OCI-LY7 (cell line): ENCODE results near the gene ABCA2. TPM values are rescaled to one million over a fixed set of nuclear protein-coding genes. Genes with fewer than 3 reads are reported as not detected.

Source experiments
- BruUV-seq: library from RNA; stranded (reverse); fragments of 400-500 nt; replicated peaks from 2 replicates; lab custom pipeline; 2021; lab: Mats Ljungman, UMichigan
- CTCF ChIA-PET: fragments of 300-600 bp; sonication (Branson Sonifier 250); formaldehyde crosslinking; loops from one replicate; lab custom pipeline; 2022; ENCODE audit warnings: antibody characterized with exemption; ENCODE audit not compliant: unreplicated experiment; lab: Charles Lee
- POLR2A ChIA-PET: fragments of 300-600 bp; sonication (Branson Sonifier 250); formaldehyde crosslinking; loops from one replicate; lab custom pipeline; 2022; ENCODE audit warnings: antibody characterized with exemption; lab: Charles Lee
- DNase-seq: peaks from one replicate; pipeline ENCODE4 v3.0.0-alpha.2; 2015; ENCODE audit warnings: low spot score
- H2AFZ ChIP-seq: fragments of 200-600 bp; sonication (generic), shearing (Covaris generic); 2 replicates; pipeline ENCODE4 v1.6.1; 2014; ENCODE audit warnings: mild to moderate bottlenecking, antibody characterized with exemption, low read length, moderate library complexity
- H3K27ac ChIP-seq: fragments of 200-600 bp; sonication (generic); 2 replicates; pipeline ENCODE4 v1.5.1; 2014; ENCODE audit warnings: mixed run types, low read depth, mild to moderate bottlenecking, moderate library complexity, low read length, inconsistent platforms; ENCODE audit not compliant: poor library complexity, severe bottlenecking
- H3K36me3 ChIP-seq: fragments of 200-600 bp; sonication (generic); 2 replicates; pipeline ENCODE4 v1.6.1; 2014; ENCODE audit warnings: mild to moderate bottlenecking, antibody characterized with exemption, low read length, moderate library complexity, mixed read lengths; ENCODE audit not compliant: insufficient read depth
- H3K4me1 ChIP-seq: fragments of 200-600 bp; sonication (generic); 2 replicates; pipeline ENCODE4 v1.5.1; 2014; ENCODE audit warnings: mild to moderate bottlenecking, low read length; ENCODE audit not compliant: insufficient read depth, poor library complexity, severe bottlenecking
- H3K4me2 ChIP-seq: fragments of 200-600 bp; sonication (generic); 2 replicates; pipeline ENCODE4 v1.6.1; 2014; ENCODE audit warnings: mild to moderate bottlenecking, low read length
- H3K4me3 ChIP-seq: fragments of 200-600 bp; sonication (generic); 2 replicates; pipeline ENCODE4 v1.5.1; 2014; ENCODE audit warnings: mild to moderate bottlenecking, low read depth, low read length; ENCODE audit not compliant: poor library complexity, severe bottlenecking
- H3K79me2 ChIP-seq: fragments of 200-600 bp; sonication (generic); 2 replicates; pipeline ENCODE4 v1.6.1; 2016; ENCODE audit warnings: low read depth, mild to moderate bottlenecking, low read length, moderate library complexity, mixed read lengths; ENCODE audit not compliant: insufficient read depth
- H3K9me2 ChIP-seq: fragments of 200-600 bp; sonication (generic); 2 replicates; pipeline ENCODE4 v1.6.1; 2016; ENCODE audit warnings: mild to moderate bottlenecking, low read length, mixed read lengths; ENCODE audit not compliant: insufficient read depth
- H3K9me3 ChIP-seq: fragments of 200-600 bp; sonication (generic); 2 replicates; pipeline ENCODE4 v1.6.1; 2014; ENCODE audit warnings: mild to moderate bottlenecking, mixed run types, low read length, mixed read lengths
- H4K20me1 ChIP-seq: fragments of 200-600 bp; sonication (generic); 2 replicates; pipeline ENCODE4 v1.6.1; 2014; ENCODE audit warnings: mild to moderate bottlenecking, antibody characterized with exemption, low read length, moderate library complexity, mixed read lengths; ENCODE audit not compliant: insufficient read depth
- EZH2phosphoT487 ChIP-seq: fragments of 200-600 bp; sonication (generic); IDR thresholded peaks from 2 replicates; pipeline ENCODE4 v1.6.1; 2018; ENCODE audit warnings: low read depth, borderline replicate concordance, mild to moderate bottlenecking, mixed run types, antibody characterized with exemption, low read length, moderate library complexity, mixed read lengths
- intact Hi-C: fragments of 100-400 bp; cut with micrococcal nuclease; formaldehyde crosslinking; loops from one replicate; pipeline ENCODE4 v1.10.0; 2022; ENCODE audit not compliant: unreplicated experiment
- total RNA-seq, 2 experiments: library from RNA; depleted of rRNA in 1 of 2; stranded (reverse); fragments of >200 nt in 1 of 2; shearing (Covaris generic) in 1 of 2; gene quantifications; 2 replicates each; pipeline ENCODE4 v1.2.3, GENCODE V29; 2014 to 2022
- TF ChIP-seq, protein P1 (sequence below): fragments of 200-600 bp; sonication (generic); conservative IDR thresholded peaks from 2 replicates; pipeline ENCODE4 v1.5.1; 2014; ENCODE audit warnings: mild to moderate bottlenecking, antibody characterized with exemption, low read length, moderate library complexity, mixed read lengths

Gene ABCA2
- total RNA-seq, 2 experiments from 2014 or later = 4.1 to 10.6 TPM

DNA sequence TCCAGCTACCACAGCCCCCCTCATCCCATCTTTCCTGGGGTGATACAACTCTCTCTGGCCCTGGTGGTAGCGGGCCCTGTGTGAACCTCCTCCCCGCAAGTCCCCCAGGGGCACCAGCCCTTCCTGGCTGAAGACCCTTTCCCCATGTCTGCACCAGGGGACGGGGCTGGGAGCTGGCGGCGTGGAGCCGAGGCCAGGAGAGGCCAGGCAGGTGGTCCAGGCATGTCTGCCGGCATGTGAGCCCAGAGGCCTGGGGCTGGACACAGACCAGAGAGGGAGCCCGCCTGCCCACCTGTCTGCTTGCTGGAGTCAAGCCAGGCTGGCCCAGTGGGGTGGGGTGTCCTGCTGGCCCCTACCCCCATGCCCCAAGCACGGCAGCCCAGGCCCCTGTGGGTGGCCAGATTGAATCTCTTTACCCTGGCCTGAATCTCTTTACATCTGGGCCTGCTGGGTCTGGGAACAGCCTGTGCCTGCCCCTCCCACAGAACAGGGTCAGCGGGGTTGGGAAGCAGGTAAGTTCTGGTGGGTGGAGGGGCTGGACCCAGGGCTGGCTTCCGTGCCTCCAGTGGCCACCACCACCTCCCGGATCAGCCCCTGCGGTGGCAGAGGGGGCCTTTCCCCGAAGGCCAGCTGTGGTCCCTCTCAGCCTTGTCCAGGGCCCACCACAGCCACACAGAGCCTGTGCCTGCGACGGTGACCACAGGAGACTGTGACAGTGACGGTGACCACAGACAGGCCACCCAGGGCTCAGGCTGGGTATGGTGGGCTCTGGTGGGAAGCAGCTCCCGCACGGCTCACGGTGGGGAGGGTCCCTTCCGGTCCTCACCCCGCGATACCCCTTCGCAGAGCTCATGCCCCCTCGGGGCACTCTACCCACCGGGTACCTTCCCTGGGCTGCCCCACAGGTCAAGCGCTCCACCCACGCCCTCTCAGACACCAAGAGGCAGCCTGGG is 68.9 kb downstream of the ABCA2 start:
- Histone ChIP-seq H3K27ac (no peak overlapping the region), H3K4me1 (no peaks in the 10 kb centered on the region), H3K36me3 (no peaks in the 10 kb centered on the region), H3K4me3 (no peak overlapping the region), H4K20me1 (no peaks in the 10 kb centered on the region), H3K4me2 (no peak overlapping the region), H3K9me2 (no peaks in the 10 kb centered on the region), H2AFZ (no peak overlapping the region), H3K9me3 (no peaks in the 10 kb centered on the region), H3K79me2 (no peaks in the 10 kb centered on the region)
- BruUV-seq = no TSS peak
- ChIA-PET CTCF (interaction anchor here (0.6 kb wide), 4 partner anchors 16 to 1034 kb away, joined by 3 to 14 read pairs (median 7); no protein-coding TSS in a partner anchor), POLR2A (no interaction called here)
- TF ChIP-seq, protein P1, sequence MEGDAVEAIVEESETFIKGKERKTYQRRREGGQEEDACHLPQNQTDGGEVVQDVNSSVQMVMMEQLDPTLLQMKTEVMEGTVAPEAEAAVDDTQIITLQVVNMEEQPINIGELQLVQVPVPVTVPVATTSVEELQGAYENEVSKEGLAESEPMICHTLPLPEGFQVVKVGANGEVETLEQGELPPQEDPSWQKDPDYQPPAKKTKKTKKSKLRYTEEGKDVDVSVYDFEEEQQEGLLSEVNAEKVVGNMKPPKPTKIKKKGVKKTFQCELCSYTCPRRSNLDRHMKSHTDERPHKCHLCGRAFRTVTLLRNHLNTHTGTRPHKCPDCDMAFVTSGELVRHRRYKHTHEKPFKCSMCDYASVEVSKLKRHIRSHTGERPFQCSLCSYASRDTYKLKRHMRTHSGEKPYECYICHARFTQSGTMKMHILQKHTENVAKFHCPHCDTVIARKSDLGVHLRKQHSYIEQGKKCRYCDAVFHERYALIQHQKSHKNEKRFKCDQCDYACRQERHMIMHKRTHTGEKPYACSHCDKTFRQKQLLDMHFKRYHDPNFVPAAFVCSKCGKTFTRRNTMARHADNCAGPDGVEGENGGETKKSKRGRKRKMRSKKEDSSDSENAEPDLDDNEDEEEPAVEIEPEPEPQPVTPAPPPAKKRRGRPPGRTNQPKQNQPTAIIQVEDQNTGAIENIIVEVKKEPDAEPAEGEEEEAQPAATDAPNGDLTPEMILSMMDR = no peak
- no peak for TF ChIP-seq EZH2phosphoT487
- DNase-seq = no peak
- intact Hi-C loops = no loop called here

DNA sequence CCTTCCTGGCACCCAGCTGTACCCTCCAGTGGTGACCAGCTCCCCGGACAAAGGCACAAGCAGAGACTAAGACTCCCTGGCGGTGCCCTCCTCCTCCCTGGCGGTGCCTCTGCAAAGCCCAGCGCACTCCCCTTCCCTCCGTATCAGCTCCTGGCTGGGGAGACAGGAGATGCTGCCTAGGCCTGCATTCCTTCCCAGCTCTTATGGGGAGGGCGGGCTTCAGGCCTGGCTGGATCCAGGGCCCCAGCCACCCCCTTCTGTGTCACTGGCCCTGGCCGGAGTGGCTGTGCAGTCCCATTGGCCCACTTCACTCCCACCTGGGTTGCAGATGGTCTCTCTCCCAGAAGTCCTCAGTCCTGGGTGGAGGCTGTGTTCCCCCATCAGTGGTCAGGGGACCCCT is 69.6 kb downstream of the ABCA2 start:
- TF ChIP-seq EZH2phosphoT487 = no peak
- TF ChIP-seq, protein P1 = no peak
- Histone ChIP-seq H3K4me2 (no peak overlapping the region), H3K79me2 (no peaks in the 10 kb centered on the region), H3K36me3 (no peaks in the 10 kb centered on the region), H3K4me1 (no peaks in the 10 kb centered on the region), H2AFZ (no peak overlapping the region), H3K9me3 (no peaks in the 10 kb centered on the region), H3K9me2 (no peaks in the 10 kb centered on the region), H3K4me3 (no peak overlapping the region), H4K20me1 (no peaks in the 10 kb centered on the region), H3K27ac (no peak overlapping the region)
- ChIA-PET POLR2A (no interaction called here), CTCF (interaction anchor here (0.6 kb wide), 1 partner anchor 15 kb away, joined by 3 read pairs; no protein-coding TSS in a partner anchor)
- no TSS peak for BruUV-seq
- no peak for DNase-seq
- intact Hi-C loops = no loop called here

DNA sequence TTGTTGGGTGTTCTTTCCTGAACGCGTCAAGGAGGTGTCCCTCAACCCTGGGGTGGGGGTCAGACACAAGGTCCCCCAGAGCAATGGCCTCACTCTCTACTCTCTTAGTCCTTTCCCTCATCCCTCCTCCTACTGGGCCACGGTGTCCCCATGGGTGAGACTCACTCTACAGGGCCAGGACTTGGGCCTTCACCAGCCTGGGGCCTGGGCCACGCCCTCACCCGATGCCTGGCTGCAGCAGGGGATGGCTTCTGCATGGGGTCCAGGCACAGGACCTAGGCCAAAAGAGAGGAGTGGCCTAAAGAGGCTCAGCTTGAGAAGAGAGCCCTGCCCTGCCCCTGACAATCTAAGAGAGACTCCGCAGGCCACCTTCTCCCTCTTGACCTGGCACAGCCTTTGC is 70.1 kb downstream of the ABCA2 start:
- intact Hi-C loops = no loop called here
- Histone ChIP-seq H3K9me3 (no peaks in the 10 kb centered on the region), H3K4me1 (no peaks in the 10 kb centered on the region), H3K9me2 (no peaks in the 10 kb centered on the region), H3K27ac (no peak overlapping the region), H2AFZ (no peak overlapping the region), H3K4me3 (no peak overlapping the region), H3K79me2 (no peaks in the 10 kb centered on the region), H4K20me1 (no peaks in the 10 kb centered on the region), H3K36me3 (no peaks in the 10 kb centered on the region), H3K4me2 (no peak overlapping the region)
- TF ChIP-seq, protein P1 = no peak
- no peak for TF ChIP-seq EZH2phosphoT487
- CTCF ChIA-PET = no interaction called here
- no peak for DNase-seq
- BruUV-seq = no TSS peak
- POLR2A ChIA-PET = interaction anchor here (0.6 kb wide), 1 partner anchor 34 kb away, joined by 4 read pairs; no protein-coding TSS in a partner anchor
